ENCODE measurements around the gene TLL2.

DNA sequence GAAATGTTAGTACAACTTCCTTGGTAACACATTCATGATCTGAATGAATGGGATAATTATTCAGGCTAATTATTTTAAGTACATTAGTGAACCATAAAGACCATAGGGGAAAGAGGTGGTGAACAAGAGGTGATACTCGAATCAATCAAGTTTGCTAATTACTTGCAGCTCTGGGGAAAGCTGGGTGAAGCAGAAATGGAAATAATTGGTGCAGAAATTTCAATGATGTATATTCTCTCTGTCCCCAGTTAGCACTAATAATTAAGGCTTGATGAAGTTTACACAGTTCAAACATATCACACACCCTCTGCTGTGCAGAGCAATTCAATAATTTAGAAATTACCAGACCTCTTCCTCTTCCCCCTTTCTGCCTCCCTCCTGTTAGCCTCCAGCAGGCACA is 105.5 kb downstream of the TLL2 start:
- no peak for TF ChIP-seq CTCF (IDR thresholded peaks at IDR 0.05)
- no peak for TF ChIP-seq POLR2A (IDR thresholded peaks at IDR 0.05)
